Caco-2 (cell line): ENCODE results near the gene PARP8. TPM values are rescaled to one million over a fixed set of nuclear protein-coding genes. Genes with fewer than 3 reads are reported as not detected.
"Not testable (repeated sequence)": the region's sequence is repeated elsewhere in the genome, so short reads cannot be mapped to it uniquely, and the experiment has no call there.

Source experiments
- BruUV-seq: library from RNA; stranded (reverse); fragments of 400-500 nt; replicated peaks from 2 replicates; lab custom pipeline; 2021; lab: Mats Ljungman, UMichigan
- CTCF ChIA-PET: fragments of 300-600 bp; sonication (Branson Sonifier 250); formaldehyde crosslinking; loops from one replicate; lab custom pipeline; 2022; ENCODE audit warnings: antibody characterized with exemption; lab: Charles Lee
- POLR2A ChIA-PET: fragments of 300-600 bp; sonication (Branson Sonifier 250); formaldehyde crosslinking; loops from one replicate; lab custom pipeline; 2022; ENCODE audit warnings: antibody characterized with exemption; lab: Charles Lee
- DNase-seq, 2 experiments: peaks; one replicate each; pipeline versions ENCODE4 v3.0.0 to v3.0.0-alpha.2; 2020 to 2022
- H3K27me3 ChIP-seq: replicated peaks from 2 replicates; pipeline ENCODE4 v1.6.0; 2011; ENCODE audit warnings: low read length; ENCODE audit not compliant: control insufficient read depth, insufficient read depth
- H3K36me3 ChIP-seq: 2 replicates; pipeline ENCODE4 v1.5.1; 2011; ENCODE audit warnings: low read length; ENCODE audit not compliant: control insufficient read depth, insufficient read depth
- H3K4me1 ChIP-seq: fragments of 250-450 bp; sonication (Bioruptor Pico); 2 replicates; pipeline ENCODE4 v1.5.1; 2020; ENCODE audit warnings: mild to moderate bottlenecking
- H3K4me3 ChIP-seq: 2 replicates; pipeline ENCODE4 v1.5.1; 2011; ENCODE audit warnings: low read depth, mild to moderate bottlenecking, control low read depth, low read length
- H3K9me3 ChIP-seq: fragments of 250-450 bp; sonication (Bioruptor Pico); 2 replicates; pipeline ENCODE4 v1.5.1; 2020; ENCODE audit warnings: mild to moderate bottlenecking, moderate library complexity
- H3K27ac Mint-ChIP-seq: one replicate; pipeline ENCODE4 v1.8.0; 2022; ENCODE audit warnings: mixed read lengths; ENCODE audit not compliant: unreplicated experiment
- H3K27me3 Mint-ChIP-seq: one replicate; pipeline ENCODE4 v1.8.0; 2022; ENCODE audit warnings: mixed read lengths; ENCODE audit not compliant: insufficient read depth, unreplicated experiment
- H3K36me3 Mint-ChIP-seq: one replicate; pipeline ENCODE4 v1.8.0; 2022; ENCODE audit warnings: mild to moderate bottlenecking, mixed read lengths; ENCODE audit not compliant: insufficient read depth, unreplicated experiment
- H3K4me1 Mint-ChIP-seq: one replicate; pipeline ENCODE4 v1.8.0; 2022; ENCODE audit warnings: low read depth, mixed read lengths; ENCODE audit not compliant: unreplicated experiment
- H3K4me3 Mint-ChIP-seq: one replicate; pipeline ENCODE4 v1.8.0; 2022; ENCODE audit warnings: mild to moderate bottlenecking, moderate library complexity, mixed read lengths; ENCODE audit not compliant: unreplicated experiment
- H3K9me3 Mint-ChIP-seq: one replicate; pipeline ENCODE4 v1.8.0; 2022; ENCODE audit warnings: mixed read lengths; ENCODE audit not compliant: unreplicated experiment
- intact Hi-C: fragments of 100-400 bp; cut with micrococcal nuclease; formaldehyde crosslinking; loops from one replicate; pipeline ENCODE4 v1.10.0; 2022; ENCODE audit not compliant: unreplicated experiment
- total RNA-seq: library from RNA; stranded (reverse); gene quantifications from 2 replicates; pipeline ENCODE4 v1.2.3, GENCODE V29; 2022
- TF ChIP-seq, protein P1 (sequence below), 2 experiments: fragments of 200-600 bp in 1 of 2; IDR thresholded peaks; 1 replicate in 1 of 2; 2 replicates in 1 of 2; pipeline versions ENCODE4 v1.5.1 to v1.8.0; 2011 to 2022; ENCODE audit warnings: antibody characterized with exemption in 1 of 2, control low read depth in 1 of 2, inconsistent platforms in 1 of 2, low read depth in 1 of 2, low read length in 1 of 2, mild to moderate bottlenecking in 1 of 2, moderate library complexity in 1 of 2; ENCODE audit not compliant: insufficient read depth in 1 of 2, severe bottlenecking in 1 of 2, unreplicated experiment in 1 of 2

The PARP8 gene
- total RNA-seq, 1 experiment from 2014 or later, result 0.79 TPM

DNA sequence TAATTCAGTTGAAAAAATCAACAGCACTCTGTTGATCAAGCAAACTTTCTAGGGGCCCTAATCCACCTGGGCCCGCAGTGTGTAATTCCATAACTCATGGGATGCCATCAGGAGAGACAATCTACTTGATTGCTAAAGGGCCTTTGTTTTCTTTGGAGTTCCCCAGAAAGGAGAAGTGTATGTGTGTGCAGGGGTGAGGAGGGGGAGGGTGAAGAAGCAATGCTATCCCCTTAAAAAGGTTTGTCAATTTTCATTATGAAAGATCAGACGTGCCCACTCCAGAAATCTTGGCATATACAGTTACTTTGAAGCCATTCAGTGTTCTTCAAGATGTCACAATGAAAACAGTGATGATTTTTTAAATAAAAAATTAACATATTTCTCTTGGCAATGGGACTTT lies 6.2 kb downstream of the PARP8 start:
- no peak overlapping the region for H3K4me3 Mint-ChIP-seq
- BruUV-seq, result no TSS peak
- DNase-seq, result no peak
- intact Hi-C loops, result no loop called here
- no peak overlapping the region for H3K27ac Mint-ChIP-seq
- H3K27me3 Mint-ChIP-seq, result peaks cover 16% of the 10 kb centered on the region
- H3K4me1 ChIP-seq, result no peaks in the 10 kb centered on the region
- H3K36me3 ChIP-seq, result no peaks in the 10 kb centered on the region
- no peak overlapping the region for H3K4me3 ChIP-seq
- no peaks in the 10 kb centered on the region for H3K9me3 ChIP-seq
- CTCF ChIA-PET, result no interaction called here
- POLR2A ChIA-PET, result no interaction called here
- TF ChIP-seq, protein P1, sequence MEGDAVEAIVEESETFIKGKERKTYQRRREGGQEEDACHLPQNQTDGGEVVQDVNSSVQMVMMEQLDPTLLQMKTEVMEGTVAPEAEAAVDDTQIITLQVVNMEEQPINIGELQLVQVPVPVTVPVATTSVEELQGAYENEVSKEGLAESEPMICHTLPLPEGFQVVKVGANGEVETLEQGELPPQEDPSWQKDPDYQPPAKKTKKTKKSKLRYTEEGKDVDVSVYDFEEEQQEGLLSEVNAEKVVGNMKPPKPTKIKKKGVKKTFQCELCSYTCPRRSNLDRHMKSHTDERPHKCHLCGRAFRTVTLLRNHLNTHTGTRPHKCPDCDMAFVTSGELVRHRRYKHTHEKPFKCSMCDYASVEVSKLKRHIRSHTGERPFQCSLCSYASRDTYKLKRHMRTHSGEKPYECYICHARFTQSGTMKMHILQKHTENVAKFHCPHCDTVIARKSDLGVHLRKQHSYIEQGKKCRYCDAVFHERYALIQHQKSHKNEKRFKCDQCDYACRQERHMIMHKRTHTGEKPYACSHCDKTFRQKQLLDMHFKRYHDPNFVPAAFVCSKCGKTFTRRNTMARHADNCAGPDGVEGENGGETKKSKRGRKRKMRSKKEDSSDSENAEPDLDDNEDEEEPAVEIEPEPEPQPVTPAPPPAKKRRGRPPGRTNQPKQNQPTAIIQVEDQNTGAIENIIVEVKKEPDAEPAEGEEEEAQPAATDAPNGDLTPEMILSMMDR (IDR thresholded peaks at IDR 0.05; ENCODE audit: insufficient read depth in 1 of 2, low read depth in 1 of 2, low read length in 1 of 2, severe bottlenecking in 1 of 2, unreplicated experiment in 1 of 2), result no peak
- no peaks in the 10 kb centered on the region for H3K36me3 Mint-ChIP-seq
- H3K27me3 ChIP-seq, result no peaks in the 10 kb centered on the region
- H3K4me1 Mint-ChIP-seq, result peaks cover 5% of the 10 kb centered on the region
- H3K9me3 Mint-ChIP-seq, result no peaks in the 10 kb centered on the region

DNA sequence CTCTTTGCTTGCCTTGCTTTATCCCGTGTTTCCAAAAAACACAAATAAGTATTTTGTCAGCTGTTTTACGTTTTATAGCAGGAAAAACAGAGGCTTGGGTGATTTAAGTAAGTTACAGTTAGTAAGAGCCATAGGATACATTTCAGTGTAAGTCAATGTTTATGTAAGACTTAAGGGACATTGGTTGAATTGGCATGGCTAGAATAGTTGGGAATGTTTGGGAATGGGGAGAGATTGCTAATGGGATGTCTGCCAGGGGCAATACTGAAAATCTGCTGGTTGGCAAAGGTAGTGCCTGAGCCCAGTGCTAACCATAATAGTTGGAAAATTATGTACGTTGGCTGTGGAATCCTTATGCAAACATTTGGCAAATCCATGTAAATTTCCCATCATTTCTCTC lies 7.0 kb downstream of the PARP8 start:
- H3K4me3 ChIP-seq, H3K36me3 ChIP-seq, BruUV-seq, H3K27me3 Mint-ChIP-seq, H3K9me3 ChIP-seq, H3K27me3 ChIP-seq, H3K4me1 ChIP-seq, H3K27ac Mint-ChIP-seq, intact Hi-C loops, H3K36me3 Mint-ChIP-seq, H3K9me3 Mint-ChIP-seq, POLR2A ChIA-PET, H3K4me1 Mint-ChIP-seq, H3K4me3 Mint-ChIP-seq, DNase-seq, CTCF ChIA-PET: not testable (repeated sequence)

DNA sequence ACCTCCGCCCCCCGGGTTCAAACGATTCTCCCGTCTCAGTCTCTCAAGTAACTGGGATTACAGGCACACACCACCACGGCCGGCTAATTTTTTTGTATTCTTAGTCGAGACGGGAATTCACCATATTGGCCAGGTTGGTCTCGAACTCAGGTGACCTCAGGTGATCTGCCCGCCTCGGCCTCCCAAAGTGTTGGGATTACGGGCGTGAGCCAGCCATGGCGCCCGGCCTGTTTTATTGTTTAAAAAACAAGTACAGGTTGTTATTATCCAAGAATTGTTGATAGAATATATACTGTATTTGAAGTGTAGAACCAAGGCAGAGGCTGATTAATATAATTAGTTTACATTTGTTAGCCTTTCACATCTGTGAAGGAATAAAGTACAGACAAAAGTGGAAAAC lies 8.9 kb downstream of the PARP8 start:
- CTCF ChIA-PET, result no interaction called here
- DNase-seq, result no peak
- no peaks in the 10 kb centered on the region for H3K4me1 Mint-ChIP-seq

DNA sequence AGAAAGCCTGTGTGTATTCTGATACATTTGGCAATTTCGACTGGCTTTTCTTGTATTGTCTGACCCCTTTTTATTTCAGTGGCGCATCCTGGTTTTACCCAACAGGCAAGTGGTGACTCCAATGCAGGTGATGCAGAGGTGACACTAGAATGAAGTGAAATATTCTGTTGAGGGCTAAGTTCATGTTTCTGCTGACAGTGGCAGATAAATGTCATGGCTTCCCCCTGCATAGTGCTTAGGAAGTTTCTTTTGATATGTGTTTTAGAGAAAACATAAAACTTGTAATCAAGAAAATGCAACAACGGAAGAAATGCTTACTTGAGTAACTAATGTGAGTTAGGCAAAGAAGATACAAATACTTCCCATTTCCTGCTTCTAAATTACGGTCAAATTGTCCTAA lies 13.1 kb downstream of the PARP8 start:
- H3K4me3 ChIP-seq, BruUV-seq, intact Hi-C loops, H3K27me3 ChIP-seq, H3K9me3 ChIP-seq, CTCF ChIA-PET, POLR2A ChIA-PET, H3K27ac Mint-ChIP-seq, H3K36me3 ChIP-seq, H3K4me3 Mint-ChIP-seq, DNase-seq, H3K4me1 ChIP-seq, H3K27me3 Mint-ChIP-seq, H3K4me1 Mint-ChIP-seq, H3K36me3 Mint-ChIP-seq, H3K9me3 Mint-ChIP-seq: not testable (repeated sequence)

More for the DNA sequence above, 8.9 kb downstream of the PARP8 start:
- no peaks in the 10 kb centered on the region for H3K9me3 ChIP-seq
- TF ChIP-seq, protein P1 (IDR thresholded peaks at IDR 0.05; ENCODE audit: insufficient read depth in 1 of 2, low read depth in 1 of 2, low read length in 1 of 2, severe bottlenecking in 1 of 2, unreplicated experiment in 1 of 2), result no peak
- Mint-ChIP-seq H3K27me3 (peaks cover 8% of the 10 kb centered on the region), H3K36me3 (no peaks in the 10 kb centered on the region), H3K4me3 (no peak overlapping the region), H3K27ac (no peak overlapping the region), H3K9me3 (no peaks in the 10 kb centered on the region)
- intact Hi-C loops, result no loop called here
- H3K36me3 ChIP-seq, result no peaks in the 10 kb centered on the region
- POLR2A ChIA-PET, result no interaction called here
- no TSS peak for BruUV-seq
- no peaks in the 10 kb centered on the region for H3K27me3 ChIP-seq
- H3K4me1 ChIP-seq, result no peaks in the 10 kb centered on the region
- no peak overlapping the region for H3K4me3 ChIP-seq
